Measurements from ENCODE around the gene TTLL12.

The TTLL12 gene

DNA sequence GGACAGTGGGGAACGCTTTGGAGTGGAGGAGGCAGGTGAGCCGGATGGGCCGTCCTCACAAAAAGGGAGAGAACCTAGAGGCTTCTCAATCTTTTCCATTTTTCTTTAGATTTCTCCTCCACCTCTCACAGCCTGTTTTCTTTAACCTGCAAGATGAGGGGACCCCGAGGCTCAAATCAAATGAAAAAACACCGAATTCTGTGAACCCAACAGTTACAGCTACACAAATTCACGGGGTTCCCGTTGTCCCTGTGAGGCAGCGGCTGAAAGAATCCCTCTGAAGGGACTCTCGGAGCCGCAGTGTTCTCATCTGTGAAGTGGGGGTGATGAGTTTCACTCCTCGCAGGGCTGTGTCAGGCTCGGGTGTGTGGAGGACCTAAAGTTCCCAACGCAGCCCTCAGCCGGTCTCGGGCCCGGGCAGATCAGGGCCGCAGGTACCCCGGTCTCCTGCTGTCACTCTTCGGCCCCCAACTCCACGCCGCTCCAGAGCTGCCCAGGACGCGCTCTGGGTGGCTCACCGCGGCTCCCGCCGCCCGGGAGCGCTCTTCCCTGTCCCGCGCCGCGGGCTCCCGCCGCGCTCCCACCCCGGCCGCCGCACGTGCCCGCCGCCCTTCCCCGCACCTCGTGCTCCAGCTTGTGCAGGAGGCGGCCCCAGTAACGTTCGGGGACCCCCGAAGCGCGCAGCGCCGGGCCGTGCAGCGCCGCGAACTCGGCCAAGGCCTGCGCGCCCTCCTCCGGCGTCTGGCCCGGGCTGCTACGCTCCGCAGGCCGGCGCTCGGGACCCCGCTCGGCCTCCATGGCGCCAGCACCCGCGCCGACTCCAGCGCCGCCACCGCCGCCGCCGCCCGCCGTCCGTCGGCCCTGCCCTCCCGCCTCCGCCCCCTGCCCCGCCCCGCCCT lies at the start of gene TTLL12:
Gene TTLL12, minus strand, starts transcription at position 863 of the 899 bp plus-strand sequence. Its CDS starts 65 bp downstream, at position 798.
- no peak for DNase-seq

DNA sequence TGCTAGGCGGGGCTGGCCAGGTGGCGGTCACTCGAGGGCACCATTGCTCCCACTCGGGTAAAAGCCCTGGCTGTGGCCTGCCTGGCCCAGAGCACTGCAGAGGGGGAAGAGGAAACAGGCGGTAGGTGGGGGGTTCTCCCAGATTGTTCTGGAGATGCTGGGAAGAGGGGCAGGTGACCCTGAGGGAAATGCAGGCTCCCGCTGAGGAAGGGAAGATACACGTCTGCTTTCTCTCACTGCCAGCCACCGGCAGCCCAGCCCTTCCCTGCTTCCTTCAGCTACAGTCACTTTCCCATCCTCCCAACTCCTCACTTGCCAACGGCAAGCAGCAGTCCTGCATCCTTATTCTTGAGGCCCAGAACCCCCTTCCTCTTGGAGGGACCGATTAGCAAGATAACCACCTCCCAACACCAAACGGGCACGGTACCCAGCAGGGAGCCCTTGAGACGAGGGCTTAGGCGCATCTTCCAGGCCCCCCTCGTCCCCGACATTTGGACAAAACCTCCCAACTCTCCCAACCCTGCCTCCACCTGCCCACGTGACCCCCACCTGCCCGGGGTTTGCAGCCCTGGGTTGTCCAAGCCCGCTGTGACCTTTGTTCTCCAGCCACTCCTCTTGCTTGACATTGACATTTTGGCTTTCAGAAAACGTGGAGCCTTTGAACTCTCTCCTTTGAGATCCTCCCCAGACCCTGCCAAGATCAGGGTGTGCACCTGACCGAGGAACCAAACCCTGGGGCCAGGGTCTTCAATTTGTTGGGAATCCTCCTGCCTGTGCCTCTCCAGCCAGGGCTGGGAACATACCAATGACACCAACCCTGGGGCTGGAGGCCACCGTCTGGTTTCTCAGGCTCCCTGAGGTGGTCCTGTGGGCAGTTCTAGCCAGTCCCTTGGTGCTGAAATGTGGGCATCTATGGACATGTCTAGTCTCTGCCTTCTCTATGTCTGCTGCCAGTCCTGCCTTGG lies 48.8 kb upstream of the TTLL12 start:
- no peak for DNase-seq

DNA sequence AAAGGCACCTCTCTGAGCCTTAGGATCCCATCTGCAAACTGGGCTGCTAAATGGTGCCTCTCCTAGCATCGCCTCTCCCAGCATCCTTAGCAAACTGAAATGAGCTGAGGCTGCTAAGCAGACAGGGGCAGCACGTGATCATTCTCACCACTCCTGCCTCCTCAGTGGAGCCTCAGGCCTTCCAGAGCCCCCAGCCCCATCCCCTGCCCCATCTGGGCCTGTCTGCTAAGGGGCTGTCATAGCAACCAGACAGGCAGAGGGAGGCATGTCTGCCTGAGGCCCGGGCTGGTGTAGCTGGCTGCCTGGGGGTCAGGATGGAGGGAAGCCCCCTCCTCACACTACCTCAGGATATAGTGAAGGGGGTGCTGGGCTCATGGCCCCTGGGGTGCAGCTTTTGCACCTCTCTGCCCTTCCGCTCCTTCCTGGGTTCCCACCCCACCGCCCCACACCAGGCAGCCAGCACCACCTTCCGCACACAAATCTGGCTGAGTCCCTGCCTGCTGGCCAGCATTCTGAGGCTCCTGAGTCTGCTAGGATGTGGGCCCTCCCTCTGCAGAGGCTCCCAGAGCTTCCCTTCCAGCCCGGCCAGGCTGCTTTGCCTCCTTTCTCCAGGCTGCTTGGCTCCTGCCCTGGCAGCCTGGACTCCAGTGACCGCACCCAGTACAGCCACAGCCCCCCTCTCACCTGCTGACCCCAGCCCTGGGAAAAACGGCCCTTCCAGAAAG lies 47.5 kb upstream of the TTLL12 start:
- no peak for DNase-seq

DNA sequence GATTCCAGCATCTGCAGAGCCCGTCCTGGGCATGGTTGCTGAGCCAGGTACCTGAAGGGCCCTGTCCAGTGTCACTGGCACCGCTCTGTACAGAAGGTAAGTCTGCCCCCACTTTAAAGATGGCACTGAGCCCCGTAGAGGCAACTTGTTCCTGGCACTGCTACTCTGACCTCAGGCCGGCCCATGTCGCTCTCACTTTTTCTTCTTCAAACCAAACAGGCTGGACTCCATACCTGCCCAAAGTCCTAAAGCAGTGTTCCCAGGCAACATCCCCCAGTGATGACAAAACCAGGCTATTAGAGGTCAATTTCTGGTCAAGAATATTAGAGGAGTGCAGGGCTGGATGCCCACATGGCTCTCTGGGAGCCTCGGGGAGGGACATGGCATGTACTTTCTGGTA lies 46.6 kb upstream of the TTLL12 start:
- no peak for DNase-seq

DNA sequence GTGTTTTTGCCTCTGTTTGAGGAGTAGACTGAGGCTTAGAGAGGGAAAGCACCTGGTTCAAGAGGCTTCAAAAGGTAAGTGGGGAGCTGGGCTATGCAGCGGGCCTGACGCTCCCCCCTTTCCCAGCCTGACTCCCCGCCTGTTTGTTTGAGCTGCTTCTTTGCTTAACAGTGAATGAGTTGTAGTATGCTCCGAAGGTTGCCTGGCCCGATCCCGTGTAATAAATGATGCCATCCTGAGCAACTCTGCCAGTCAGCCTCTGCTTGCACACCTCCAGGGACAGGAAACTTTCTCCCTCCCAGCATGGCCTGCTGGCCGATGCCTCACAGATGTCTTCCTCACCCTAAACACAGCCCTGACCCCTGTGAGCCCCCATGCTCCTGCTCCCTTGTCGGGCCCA lies 45.5 kb upstream of the TTLL12 start:
- no peak for DNase-seq

DNA sequence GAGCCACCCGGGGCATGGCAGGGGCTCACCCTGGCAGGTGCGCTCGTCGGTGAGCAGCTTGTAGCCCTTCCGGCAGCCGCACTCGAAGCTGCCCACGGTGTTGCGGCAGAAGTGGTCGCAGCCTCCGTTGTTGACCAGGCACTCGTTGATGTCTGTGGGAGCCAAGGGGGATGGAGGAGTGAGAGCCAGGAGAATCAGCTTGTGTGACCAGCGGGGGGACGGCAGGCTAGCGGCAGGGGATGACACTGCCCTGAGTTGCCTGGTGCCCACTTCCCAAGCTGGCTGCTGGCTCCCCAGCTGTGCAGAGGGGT lies 44.7 kb upstream of the TTLL12 start:
- DNase-seq = no peak

DNA sequence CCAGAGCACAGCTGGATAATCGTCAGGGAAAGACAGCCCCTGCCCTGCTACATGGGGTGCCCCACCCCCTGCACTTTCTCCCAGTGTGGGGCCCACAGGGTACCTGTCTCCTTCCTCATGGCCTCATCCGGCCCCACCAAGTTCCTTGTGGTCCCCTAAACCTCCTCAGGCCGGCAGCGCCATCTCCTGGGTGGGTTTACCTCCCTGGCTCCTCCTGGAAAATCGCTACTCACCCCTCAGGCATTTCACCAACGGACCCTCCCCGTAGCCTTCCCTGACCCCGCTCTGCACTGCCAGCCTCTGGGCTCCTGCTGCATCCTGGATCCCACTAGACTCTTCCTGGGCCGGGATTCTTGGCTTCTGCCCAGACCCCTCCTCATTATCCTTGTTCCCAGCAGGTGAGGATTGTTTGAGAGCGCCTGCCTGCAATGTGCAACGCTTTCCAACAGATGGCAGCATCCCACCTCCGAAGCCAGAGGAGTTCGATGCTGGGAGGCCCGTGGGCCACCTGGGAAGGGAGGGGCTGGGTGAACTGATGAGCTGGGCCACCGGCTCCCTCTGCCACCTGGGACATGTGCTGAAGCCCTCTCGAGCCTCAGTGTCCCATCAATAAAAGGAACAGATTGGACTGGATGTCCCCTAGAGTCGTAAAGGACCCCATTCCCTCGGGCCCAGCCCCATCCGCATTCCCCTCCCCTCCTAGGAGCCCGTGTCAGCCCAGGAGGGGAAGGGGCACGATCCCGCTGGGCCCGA lies 44.2 kb upstream of the TTLL12 start:
- DNase-seq = peak; percentile 29

DNA sequence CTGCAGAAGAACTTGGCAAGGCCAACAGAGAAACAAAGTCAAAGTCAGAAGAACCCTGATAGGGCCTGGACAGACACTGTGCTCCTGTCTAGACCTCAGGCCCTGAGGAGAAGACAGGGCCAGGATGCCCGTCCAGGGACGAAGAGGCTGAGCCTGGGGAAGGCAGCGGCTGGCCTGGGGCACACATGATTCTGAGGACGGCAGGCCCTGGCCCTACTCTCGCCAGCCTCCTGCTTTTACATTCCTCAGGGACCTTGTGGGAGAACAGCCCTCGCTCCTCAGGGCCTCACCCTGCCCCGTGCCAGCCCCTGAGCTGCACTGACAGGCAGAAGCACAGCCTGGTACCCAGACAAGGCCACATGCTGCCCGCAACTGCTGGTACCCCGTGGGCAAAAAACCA lies 43.6 kb upstream of the TTLL12 start:
- no peak for DNase-seq

DNA sequence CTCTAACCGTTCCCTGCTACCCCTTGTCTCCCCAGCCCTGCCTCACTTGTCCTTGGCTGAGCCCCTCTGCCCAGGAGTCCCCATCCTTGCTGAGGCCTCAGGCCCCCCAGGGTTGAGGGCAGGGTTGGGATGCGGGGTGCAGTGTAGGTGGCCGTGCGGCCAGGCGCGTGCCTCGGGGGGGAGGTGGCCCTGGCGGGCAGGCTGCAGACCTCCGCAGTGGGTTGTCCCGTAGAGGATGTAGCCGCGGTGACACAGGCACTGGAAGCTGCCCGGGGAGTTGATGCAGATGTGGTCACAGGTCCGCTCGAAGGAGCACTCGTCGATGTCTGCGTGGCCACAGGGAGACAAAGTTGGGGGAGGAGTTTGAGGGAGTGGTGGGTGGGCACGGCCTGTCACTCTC lies 41.9 kb upstream of the TTLL12 start:
- no peak for DNase-seq

DNA sequence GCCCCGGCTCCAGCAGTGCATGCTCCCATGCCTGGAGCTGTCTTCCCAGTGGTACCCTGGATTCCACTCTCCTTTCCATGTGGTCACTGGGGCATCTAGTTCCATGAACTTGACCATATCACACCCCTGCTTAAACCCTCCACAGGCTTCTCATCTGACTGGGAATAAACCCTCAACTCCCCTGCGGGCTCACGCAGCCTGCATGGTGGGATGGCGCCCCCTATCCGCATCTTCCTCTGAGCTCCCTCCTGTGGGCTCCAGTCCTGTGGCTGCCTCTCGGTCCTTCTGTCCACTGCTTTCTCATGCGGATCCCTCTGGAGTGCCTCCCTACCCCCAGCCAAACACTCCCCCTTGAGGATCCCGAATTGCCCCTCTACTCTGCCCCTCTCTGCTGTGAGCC lies 41.4 kb upstream of the TTLL12 start:
- no peak for DNase-seq

DNA sequence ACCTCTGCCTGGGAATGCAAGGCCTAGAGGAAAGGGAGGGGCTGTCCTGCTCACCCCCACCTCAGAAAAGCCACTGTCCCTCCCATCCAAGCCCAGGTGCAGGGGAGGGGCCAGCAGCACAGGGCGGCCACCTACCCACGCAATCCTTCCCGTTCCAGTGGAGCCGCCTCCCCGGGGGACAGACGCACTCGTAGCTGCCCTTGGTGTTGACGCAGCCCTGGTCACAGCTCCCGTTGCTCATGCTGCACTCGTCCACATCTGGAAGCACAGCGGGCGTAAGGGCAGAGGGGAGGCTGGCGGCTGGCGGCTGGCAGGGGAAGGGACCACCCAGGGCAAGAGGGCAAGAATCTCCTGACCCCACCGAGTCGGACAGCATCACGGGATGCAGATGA lies 40.3 kb upstream of the TTLL12 start:
- no peak for DNase-seq

DNA sequence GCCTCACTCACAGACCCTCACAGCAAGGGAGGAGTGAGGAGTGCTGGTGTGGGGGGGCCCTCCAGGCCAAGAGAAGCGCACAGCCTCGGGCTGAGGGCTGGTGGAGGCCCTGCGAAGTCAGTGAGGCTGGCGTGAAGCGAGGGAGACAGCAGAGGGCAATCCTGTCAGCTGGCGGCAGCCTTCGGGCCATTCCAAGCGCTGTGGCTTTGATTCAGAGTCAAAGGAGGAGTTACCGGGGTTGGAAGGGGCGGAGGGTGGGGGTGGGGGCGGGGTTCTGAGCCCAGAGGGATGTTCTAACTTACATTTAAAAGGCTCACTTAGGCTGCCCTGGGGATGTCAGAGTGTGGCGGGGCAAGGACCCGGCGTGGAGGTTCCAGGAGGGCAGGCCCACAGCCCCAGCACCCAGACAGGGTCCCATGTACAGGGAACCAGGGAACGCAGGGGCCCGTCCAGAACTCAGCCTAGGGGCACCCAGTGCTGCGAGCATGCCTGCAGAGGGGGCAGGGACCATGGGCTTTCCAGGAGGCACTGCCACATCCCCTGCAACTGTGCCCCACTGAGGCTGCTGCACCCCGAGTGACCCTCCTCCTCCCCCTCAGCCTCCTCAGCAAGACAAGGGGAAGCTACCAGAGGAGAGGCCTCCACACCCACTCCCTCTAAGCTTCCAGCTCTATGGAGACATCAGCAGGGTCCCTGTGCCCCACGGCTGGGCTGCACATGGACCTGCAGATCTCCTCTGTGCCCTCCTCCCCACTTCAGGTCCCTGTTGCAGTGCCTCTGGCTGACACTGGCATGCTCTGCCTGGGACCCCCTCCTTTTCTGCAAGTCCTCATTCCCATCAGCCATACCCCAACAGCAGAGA lies 39.7 kb upstream of the TTLL12 start:
- DNase-seq = no peak

DNA sequence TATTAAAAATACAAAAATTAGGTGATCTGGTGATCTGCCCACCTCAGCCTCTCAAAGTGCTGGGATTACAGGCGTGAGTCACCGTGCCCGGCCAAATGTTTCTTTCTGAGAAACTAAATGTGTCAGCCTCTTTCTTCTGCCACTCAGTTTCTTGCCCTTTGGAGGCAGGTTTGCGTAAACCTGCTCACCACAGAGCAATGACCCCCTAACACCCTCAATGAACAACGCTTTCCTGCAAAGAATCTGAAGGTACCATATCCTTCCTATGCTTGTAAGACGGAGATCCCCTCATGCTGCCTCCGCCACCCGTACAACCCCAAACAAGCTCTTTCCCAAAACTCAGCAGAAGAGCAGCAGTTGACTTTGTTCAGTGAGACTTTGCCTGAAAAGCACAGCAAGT lies 38.7 kb upstream of the TTLL12 start:
- DNase-seq = no peak

DNA sequence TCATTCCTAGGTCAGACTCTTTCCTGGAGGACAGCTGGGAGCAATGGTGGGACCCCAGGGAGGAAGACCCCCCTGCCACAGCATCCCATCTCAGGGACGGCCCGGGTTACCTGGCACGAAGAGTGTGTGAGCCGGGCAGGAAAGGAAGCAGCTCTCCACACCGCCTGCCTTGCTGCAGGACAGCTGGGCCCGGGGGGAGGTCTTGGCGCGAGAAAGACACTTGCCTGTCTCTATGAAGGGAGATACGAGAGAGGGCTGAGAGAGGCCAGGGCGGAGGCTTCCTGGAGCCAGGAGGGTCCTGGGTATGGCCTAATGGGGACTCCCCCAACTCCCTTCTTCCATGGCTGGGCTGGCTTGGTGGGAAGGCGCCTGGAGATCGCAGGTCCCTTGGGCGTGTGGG lies 36.1 kb upstream of the TTLL12 start:
- no peak for DNase-seq

DNA sequence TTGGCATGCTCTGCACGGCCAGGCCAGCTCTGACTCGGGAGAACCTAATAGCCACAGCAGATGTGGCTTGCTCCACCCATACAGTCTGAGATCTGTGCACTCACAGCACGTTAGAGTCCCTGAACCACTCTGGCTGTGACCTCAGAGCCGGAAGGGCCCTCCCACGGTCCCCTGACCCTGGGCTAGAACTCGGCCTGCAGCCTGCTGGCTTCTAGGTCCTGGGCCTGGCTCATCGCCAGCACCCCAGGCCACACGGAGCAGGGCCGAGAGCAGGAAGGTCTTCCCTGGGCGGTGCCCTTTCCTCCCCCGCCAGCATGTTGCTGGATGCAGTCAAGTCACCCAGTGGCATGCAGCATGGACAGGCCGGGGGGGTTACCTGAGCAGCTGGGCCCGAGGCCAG lies 35.3 kb upstream of the TTLL12 start:
- no peak for DNase-seq

DNA sequence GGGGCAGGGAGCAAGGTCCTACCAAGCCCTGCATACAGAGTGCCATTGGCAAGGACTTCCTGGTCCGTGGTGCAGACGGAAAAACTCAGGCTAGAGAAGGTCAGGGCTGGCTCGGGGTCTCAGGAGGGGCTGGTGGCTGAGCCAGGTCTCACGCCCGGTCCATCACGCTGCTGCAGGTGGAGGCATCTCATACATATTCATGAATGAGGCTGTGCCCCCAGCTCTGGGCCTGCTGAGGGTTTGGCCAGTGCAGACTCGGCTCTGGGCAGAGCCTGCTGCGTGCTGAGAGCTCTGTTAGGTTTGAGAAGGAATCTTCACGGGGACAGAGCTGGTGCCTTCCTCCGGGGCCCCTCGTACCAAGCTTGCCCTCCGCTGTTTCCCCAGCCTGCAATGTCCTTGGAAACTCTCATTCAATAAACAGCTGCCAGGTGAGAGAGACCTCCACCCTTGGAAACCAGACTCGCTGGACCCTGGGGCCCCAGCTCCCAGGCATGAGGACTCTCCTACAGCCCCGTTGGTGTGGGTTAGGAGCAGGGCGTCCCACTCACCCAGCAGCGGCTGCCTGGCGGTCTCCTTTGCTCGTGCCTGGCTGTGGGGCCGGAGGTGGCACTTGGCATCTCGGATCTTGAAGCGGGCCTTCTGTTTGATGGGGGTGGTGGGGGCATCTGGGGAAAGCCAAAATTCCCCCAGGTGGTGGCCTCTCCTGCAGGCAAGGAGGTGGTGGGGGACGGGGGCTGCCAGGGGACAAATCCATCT lies 33.9 kb upstream of the TTLL12 start:
- DNase-seq = no peak

DNA sequence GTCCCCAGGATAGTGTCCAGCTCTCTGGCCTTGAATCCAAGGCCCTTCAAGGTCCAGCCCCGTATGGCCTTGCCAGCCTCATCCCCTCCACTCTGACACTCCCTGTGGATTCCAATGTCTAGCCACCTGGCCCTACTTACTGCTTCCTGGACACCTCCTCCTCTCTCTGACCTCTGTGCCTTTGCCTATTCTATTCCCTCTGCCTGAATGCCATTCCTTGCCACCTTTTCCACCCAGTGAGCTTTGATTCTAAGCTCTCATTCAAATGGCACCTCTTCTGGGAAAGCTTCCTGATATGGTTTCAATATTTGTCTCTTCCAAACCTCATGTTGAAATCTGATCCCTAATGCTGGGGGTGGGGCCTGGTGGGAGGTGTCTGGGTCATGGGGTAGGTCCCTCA lies 31.9 kb upstream of the TTLL12 start:
- DNase-seq = no peak

DNA sequence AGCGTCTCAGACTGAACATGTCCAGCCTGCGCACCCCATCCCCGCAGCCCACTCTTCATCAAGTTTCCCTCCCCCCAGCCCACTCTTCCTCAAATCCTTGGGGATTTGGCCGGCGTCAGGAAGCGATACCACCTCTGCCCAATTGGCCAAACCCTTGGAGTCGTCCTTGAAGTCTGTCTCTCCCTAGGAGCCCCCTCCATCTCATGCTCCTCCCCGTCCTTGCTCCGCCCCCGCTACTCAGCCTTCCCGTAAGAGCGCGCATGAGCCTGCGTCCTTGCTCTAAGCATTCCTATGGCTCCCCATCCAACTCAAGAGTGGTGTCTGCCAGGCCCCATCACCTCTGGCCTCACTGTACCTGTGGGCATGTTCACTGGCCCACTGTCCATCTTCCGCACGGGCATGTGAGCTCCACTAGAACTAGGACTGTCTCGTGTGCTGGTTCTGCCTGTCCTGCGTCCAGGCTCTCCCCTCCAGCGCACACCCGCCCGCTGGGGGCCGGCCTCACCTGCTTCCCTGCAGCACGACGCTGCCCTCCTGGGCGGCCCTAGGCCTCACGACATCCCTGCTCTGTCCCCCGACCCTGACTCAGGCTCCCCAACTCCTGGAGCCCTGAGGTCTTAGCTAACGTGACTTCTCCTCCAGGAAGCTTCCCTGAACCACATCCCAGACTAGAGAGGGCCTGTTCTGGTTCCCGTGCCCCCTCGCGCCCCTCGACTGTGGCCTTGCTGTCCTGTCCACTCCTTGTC lies 30.5 kb upstream of the TTLL12 start:
- DNase-seq = no peak

DNA sequence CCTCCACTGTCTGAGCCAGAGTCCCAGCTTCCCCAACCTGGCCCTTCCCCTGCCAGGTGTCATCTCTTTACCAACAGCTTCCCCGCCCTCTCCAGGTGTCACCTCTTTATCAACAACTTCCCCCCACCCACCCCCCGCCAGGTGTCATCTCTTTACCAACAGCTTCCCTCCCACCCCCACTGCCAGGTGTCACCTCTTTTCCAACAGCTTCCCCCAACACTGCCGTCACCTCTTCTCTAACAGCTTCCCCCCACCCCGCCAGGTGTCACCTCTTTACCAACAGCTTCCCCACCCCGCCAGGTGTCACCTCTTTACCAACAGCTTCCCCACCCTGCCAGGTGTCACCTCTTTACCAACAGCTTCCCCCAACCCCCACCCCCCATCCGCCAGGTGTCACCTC lies 29.8 kb upstream of the TTLL12 start:
- no peak for DNase-seq

DNA sequence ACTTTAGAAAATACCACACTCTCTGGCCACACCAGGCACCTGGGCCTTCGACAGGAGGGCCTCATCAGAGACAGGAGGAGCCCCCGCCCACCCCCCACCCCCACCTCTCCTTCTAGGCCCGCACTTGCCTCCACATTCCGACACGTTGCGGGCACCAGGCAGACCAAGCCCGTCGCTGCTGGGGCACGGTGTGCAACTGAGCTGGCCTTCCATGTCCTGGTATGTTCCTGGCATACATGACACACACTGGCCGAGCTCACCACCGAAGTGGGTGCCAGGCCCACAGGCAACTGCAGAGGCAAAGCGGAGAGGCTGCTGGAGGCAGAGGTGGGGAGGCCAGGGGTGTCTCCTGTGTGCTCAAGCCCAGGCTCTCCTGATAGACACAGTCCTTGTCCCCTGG lies 27.0 kb upstream of the TTLL12 start:
- no peak for DNase-seq
